Mucosa of gallbladder (tissue), 1 donor: Measurements from ENCODE around the gene CNTNAP2. TPM values are rescaled to one million over a fixed set of nuclear protein-coding genes. Genes with fewer than 3 reads are reported as not detected.

Experiments
- DNase-seq: peaks from one replicate; pipeline ENCODE4 v3.0.0-alpha.2; 2020; ENCODE audit warnings: low spot score
- total RNA-seq: library from RNA; stranded (reverse); gene quantifications from one replicate; pipeline ENCODE4 v1.2.1, GENCODE V29; 2021
- donor health status: DM: no; HTN: no; CAD: no.

Gene CNTNAP2
- total RNA-seq, 1 donor from 2014 or later, result 1.6 TPM

GRCh38 chr7:146591976-146592375 is 475.4 kb downstream of the CNTNAP2 start:
- no peak for DNase-seq

GRCh38 chr7:146606628-146607027 is 490.0 kb downstream of the CNTNAP2 start:
- DNase-seq, result no peak

GRCh38 chr7:146619641-146620040 is 503.0 kb downstream of the CNTNAP2 start:
- no peak for DNase-seq

- DNase-seq, result no peak
Measured at GRCh38 chr7:146626912-146627311, 510.3 kb downstream of the CNTNAP2 start.

- DNase-seq, result no peak
Measured at GRCh38 chr7:146635205-146636032, 518.8 kb downstream of the CNTNAP2 start.

GRCh38 chr7:146636033-146636356 is 519.4 kb downstream of the CNTNAP2 start:
- no peak for DNase-seq

- no peak for DNase-seq
Measured at GRCh38 chr7:146636581-146636980, 520.0 kb downstream of the CNTNAP2 start.

- DNase-seq, result no peak
Measured at GRCh38 chr7:146639291-146639690, 522.7 kb downstream of the CNTNAP2 start.

GRCh38 chr7:146641491-146641890 is 524.9 kb downstream of the CNTNAP2 start:
- DNase-seq, result no peak

GRCh38 chr7:146645383-146645976 is 528.9 kb downstream of the CNTNAP2 start:
- DNase-seq, result no peak

- DNase-seq, result no peak
Measured at GRCh38 chr7:146647445-146647844, 530.8 kb downstream of the CNTNAP2 start.

- DNase-seq, result no peak
Measured at GRCh38 chr7:146652176-146652575, 535.6 kb downstream of the CNTNAP2 start.

GRCh38 chr7:146654048-146654447 is 537.4 kb downstream of the CNTNAP2 start:
- no peak for DNase-seq

- no peak for DNase-seq
Measured at GRCh38 chr7:146655928-146656797, 539.6 kb downstream of the CNTNAP2 start.

GRCh38 chr7:146656988-146657387 is 540.4 kb downstream of the CNTNAP2 start:
- no peak for DNase-seq

- DNase-seq, result no peak
Measured at GRCh38 chr7:146658604-146659003, 542.0 kb downstream of the CNTNAP2 start.

GRCh38 chr7:146659732-146660131 is 543.1 kb downstream of the CNTNAP2 start:
- DNase-seq, result no peak

- no peak for DNase-seq
Measured at GRCh38 chr7:146660839-146661238, 544.2 kb downstream of the CNTNAP2 start.

- DNase-seq, result no peak
Measured at GRCh38 chr7:146661435-146661834, 544.8 kb downstream of the CNTNAP2 start.

- no peak for DNase-seq
Measured at GRCh38 chr7:146661929-146662328, 545.3 kb downstream of the CNTNAP2 start.

GRCh38 chr7:146665023-146665422 is 548.4 kb downstream of the CNTNAP2 start:
- DNase-seq, result no peak

GRCh38 chr7:146670532-146670931 is 553.9 kb downstream of the CNTNAP2 start:
- DNase-seq, result no peak

- DNase-seq, result no peak
Measured at GRCh38 chr7:146681487-146681886, 564.9 kb downstream of the CNTNAP2 start.
